DMS 273 treated with DMSO at 0.1 percent for 48 hours (cell line): ENCODE data around the gene ABR.
"Not testable (repeated sequence)": the region's sequence is repeated elsewhere in the genome, so short reads cannot be mapped to it uniquely, and the experiment has no call there.

Source experiments
- DNase-seq: peaks from one replicate; lab custom pipeline; 2025; lab: John Stamatoyannopoulos, UW

The ABR gene

GRCh38 chr17:1147664-1148063, 32.1 kb downstream of the ABR start:
- no peak for DNase-seq

- no peak for DNase-seq
Observed at GRCh38 chr17:1146561-1147265, 33.1 kb downstream of the ABR start.

DNA sequence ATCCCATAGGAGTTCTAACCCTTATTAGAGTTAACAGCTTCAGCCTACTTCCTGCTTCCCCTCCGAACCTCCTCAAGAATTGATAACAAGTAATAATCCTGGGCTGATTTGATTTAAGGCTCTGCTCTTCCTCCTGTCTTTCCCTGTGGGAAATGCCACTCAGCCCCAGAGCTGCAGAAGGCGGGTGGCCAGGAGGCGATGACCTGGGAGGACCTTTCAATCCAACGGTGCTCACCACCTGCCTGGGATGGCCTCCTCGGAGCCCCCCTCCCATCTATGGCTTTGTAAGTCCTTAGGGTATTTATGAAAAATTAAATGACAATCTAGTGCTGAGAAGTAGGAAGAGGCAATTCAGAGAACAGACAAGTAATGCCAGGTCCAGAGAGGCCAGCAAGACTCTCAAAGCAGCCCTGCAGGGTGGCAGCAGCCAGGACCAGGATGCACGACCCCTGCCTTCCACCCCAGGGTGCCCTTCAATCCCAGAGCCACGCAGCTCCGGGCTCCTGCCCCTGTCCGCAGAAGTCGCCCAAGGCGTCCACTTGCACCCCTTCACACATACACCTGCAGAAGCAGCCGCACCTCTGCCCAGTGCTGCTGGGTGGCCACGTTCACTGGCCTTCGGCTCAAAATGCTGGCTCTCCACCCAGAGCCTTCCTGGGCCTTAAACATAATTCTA, 34.3 kb downstream of the ABR start:
- DNase-seq: no peak

DNA sequence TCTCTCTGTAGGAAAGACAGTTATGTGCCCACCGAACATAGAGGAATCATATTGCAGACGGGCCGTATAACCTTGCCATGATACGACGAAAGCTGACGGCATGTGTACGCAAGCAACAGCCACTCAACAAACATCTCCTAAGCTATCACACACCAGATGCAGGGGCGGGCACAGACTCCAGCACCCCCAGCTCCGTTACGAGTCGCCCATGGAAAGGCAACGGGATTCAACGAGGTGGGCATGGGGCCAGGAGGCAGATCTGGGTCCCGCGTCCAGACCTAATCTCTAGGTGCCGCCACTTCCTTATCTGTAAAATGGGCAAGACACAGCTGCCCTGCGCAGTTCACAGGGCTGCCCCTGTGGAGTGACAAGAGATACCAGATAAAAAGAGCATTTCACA, 35.6 kb downstream of the ABR start:
- DNase-seq: no peak

DNA sequence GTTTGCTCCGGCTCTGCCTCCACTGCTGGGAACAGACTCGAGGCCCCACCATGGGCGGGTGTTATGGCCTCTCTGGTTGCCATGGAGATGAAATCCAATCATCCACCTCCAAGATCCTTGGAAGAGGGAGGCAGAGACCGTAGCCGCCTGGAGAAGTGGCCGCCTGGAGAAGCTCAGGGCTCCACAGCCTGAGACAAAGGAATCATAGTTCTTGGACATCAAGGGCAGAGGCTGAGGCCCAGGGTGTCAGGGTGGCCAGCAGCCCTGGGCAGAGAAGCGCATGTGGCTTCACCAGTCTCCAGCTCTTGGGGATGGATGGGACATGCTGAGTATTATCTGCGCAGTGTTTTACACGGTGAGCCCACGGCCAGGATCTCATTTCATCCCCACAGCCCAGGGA, 36.2 kb downstream of the ABR start:
- DNase-seq: no peak

- DNase-seq: no peak
Observed at GRCh38 chr17:1142561-1142971, 37.2 kb downstream of the ABR start.

- DNase-seq: no peak
Observed at GRCh38 chr17:1137465-1137894, 42.3 kb downstream of the ABR start.

DNA sequence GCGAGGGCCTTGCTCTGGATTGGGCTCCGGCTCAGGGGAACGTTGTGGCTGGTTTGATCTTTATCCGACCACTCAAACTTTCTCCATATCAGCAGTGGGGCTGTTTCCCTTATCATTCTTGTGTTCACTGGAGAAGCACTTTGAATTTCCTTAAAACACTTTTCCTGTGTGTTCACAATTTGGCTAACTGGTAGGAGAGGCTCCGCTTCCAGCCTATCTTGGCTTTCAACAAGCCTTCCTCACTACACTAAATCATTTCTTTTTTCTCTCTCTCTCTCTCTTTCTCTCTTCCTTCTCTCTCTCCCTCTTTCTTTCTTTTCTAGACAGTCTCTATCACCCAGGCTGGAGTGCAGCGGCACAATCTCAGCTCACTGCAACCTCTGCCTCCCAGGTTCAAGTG, 43.0 kb downstream of the ABR start:
- no peak for DNase-seq

- no peak for DNase-seq
Observed at GRCh38 chr17:1134634-1135324, 45.0 kb downstream of the ABR start.

DNA sequence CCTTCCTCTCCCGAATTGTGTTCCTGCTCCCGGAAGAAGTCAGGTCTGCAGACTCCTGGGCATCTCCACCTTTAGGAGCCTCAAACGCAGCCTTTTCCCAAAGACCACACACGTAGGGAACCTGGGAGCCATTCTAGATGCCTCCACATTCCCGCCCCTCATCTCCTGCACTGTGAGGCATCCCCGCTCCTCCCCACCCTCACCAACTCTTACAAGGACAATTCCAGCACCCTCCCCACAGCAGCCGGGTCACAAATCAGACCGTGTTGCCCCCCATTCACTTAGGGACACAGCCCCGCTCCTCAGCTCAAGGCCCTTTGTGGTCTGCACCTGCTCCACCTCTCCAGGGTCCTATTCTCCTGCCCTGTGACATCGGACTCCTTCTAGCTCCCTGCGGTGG, 49.6 kb downstream of the ABR start:
- no peak for DNase-seq

- not testable (repeated sequence) for DNase-seq
Observed at GRCh38 chr17:1128463-1128862, 51.3 kb downstream of the ABR start.

DNA sequence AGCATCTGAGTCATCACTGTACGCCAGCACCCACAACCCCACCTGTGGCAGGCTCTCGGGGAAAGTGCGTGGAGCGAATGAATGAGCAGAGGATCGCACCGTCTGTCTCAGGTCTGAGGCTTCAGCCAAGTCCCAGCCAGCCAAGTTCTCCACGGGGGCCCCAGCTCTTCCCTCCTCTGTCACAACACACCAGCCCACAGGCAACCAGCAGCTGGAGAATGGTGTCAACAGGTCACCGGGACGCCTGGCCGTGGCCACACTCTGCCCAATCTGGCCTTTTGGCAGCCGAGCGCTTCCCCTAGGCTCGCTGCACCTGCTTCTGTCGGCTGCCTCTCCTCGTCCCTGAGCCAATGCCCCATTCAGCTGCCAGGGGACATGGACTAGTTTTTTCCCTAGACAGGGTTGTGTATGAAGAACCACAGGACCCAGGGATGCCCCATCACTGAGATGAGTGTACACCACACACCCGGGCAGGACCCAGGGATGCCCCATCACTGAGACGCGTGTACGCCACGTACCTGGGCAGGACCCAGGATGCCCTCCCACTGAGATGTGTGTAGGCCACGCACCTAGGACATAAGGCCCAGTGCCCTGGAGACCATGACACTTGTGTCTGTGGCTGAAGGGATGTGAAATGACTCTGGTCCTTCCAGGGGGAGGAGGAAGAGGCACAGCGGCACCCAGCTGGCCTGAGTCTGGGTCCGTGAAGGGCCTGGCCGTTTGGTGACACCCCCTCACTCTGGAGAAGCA, 52.8 kb downstream of the ABR start:
- no peak for DNase-seq

DNA sequence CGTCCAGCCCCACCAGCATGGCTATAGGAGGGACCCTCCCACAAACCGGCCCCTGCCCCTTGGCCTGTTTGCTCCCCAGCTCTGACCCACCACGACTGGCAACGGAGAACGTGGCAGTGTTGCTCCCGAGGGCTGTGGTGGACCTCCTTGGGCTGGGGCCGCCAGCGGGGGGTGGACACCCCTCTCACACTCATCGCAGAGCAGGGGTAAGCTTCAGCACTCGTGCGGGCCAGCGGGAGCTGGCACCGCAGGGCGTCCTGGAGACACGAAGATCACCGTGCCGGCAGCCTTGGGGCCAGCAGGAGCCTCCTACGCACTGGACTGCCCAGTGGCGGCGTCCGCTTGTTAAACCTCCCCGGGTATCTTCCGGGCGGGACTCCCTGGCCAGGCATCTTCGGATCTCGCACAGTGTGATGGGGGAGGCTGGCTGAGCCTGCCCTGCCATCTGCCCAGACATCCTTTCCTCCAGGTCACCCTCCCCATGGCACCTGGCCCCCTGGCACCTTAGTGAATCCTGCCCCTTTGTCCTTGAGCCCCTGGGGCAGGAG, 53.5 kb downstream of the ABR start:
- DNase-seq: no peak

- no peak for DNase-seq
Observed at GRCh38 chr17:1125788-1126145, 54.0 kb downstream of the ABR start.

DNA sequence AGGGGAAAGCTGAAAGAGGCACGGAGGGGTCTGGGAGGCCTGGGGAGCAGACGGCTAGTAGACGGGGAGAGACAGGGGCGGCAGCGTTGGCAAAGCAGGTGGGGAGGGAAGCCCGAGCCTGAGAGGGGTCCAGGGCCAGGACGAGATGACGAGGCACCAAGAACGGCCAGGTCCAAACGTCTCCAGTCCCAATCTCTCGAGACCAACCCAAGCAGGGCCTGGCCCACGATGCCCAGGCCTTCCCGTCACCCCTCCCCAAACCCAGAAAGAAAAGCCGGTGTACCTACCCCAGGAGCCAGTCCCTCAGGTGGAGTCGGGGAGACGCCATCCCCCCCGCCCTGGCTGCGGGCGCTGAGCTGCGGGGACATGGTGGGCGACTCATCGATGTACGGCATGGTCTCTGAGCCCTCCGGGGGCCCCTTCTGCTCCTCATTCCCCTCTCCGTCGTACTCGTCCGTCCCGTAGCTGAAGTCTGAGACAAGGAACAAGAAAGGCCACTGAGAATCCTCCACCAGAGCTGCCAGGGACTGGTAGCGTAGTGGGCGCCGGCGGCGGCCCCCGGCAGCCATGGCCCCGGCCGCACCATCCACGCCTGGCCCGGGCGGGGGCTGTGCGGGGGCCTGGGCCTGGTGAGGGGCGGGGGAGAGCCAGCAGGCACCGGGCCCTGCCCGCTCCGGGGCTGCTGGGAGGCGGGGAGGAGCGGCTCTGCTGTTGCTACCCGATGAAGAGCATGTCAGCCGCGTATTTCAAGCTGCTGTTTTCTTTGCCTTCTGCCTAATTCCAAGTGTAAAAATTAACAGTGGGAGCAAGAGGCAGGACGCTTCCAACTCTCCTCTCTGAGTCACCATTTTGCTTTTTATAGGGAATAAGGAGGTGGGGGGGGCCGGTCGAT, 54.6 kb downstream of the ABR start:
- no peak for DNase-seq

DNA sequence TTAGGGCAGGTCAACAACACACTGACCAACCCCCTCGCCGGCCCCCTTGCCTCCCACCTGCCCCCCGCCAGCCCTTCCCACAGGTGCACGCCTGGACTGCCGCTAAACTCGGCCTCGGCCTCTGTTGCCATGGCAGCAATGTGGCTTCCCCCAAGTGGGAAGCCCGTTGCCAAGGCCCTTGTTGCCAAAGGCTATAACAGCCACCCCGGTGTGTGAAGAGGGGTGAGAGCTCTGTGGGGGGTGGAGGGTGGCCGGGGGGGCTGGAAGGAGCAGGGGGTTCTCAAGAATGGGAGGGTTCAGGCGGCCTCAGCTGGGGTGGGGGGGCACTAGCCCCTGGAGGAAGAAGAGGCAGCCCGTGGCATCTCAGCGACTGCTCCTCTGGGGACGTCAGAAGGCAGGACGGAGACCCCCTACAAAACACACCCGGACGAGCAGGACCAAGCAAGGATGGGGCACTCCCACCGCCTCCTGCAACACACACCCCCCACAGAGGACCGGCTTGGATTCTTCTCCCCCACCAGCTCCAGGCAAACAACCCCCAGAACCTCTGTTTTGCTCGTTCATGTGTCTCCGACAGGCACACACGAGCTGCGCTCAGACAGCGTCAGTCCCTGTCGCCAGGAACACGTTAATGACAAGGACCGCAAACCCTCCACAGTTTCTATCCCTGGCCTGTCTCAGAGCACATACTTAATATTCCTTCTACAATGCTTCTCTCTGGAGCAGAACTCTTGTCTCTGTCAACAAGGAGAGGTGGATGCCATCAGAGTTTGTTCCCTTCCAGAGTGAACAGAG, 55.7 kb downstream of the ABR start:
- DNase-seq: no peak

- no peak for DNase-seq
Observed at GRCh38 chr17:1123393-1123831, 56.4 kb downstream of the ABR start.

- DNase-seq: no peak
Observed at GRCh38 chr17:1122533-1123392, 57.0 kb downstream of the ABR start.

DNA sequence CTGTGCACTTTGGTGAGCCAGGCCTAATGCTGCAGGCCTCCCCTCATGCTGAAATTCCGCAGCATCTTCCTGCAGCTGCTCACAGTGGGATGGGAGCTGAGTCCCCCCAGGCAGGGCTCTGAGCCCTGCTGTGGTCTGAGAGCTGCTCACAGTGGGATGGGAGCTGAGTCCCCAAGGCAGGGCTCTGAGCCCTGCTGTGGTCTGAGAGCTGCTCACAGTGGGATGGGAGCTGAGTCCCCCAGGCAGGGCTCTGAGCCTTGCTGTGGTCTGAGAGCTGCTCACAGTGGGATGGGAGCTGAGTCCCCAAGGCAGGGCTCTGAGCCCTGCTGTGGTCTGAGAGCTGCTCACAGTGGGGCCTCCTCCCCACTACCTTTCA, 58.4 kb downstream of the ABR start:
- DNase-seq: not testable (repeated sequence)
